Thymus (tissue), 11 donors: ENCODE measurements around the gene IFNL4. TPM values are rescaled to one million over a fixed set of nuclear protein-coding genes. Genes with fewer than 3 reads are reported as not detected.
A peak's percentile ranks its signal among the peaks of the same experiment; 100 is the strongest.
"Not testable (repeated sequence)": the region's sequence is repeated elsewhere in the genome, so short reads cannot be mapped to it uniquely, and the experiment has no call there.

ENCODE experiments used
- DNase-seq, 9 donors: peaks; one replicate each; pipeline ENCODE4 v3.0.0-alpha.2; 2013; ENCODE audit warnings: low spot score in 9 of 9, low read depth in 6 of 9, missing footprints in 1 of 9
- H3K27ac ChIP-seq, 2 donors: one replicate each; pipeline ENCODE4 v1.5.1; 2013; ENCODE audit warnings: control low read depth in 1 of 2, low read depth in 1 of 2, low read length in 1 of 2, mild to moderate bottlenecking in 1 of 2, moderate library complexity in 1 of 2
- H3K27me3 ChIP-seq, 2 donors: one replicate each; pipeline ENCODE4 v1.5.1; 2013; ENCODE audit warnings: low read length in 1 of 2; ENCODE audit not compliant: control insufficient read depth in 2 of 2, insufficient read depth in 1 of 2
- H3K36me3 ChIP-seq, 2 donors: one replicate each; pipeline ENCODE4 v1.5.1; 2013; ENCODE audit warnings: low read length in 1 of 2, mild to moderate bottlenecking in 1 of 2, moderate library complexity in 1 of 2; ENCODE audit not compliant: control insufficient read depth in 2 of 2, insufficient read depth in 2 of 2
- H3K4me1 ChIP-seq, 2 donors: one replicate each; pipeline ENCODE4 v1.5.1; 2013; ENCODE audit warnings: low read length in 2 of 2; ENCODE audit not compliant: control insufficient read depth in 2 of 2, insufficient read depth in 2 of 2
- H3K4me3 ChIP-seq, 2 donors: one replicate each; pipeline ENCODE4 v1.5.1; 2013; ENCODE audit warnings: low read length in 2 of 2, control low read depth in 1 of 2, mild to moderate bottlenecking in 1 of 2
- H3K9me3 ChIP-seq, 2 donors: one replicate each; pipeline ENCODE4 v1.5.1; 2013; ENCODE audit warnings: low read length in 1 of 2, mild to moderate bottlenecking in 1 of 2; ENCODE audit not compliant: control insufficient read depth in 2 of 2, insufficient read depth in 1 of 2
- WGBS: extraction: QIAGEN DNeasy Blood & Tissue Kit; methylation state at CpG from one replicate; pipeline ENCODE4 v1.1.7; 2013; 5-methylcytosine and 5-hydroxymethylcytosine counted together
- polyA plus RNA-seq: library from polyadenylated mRNA; stranded (reverse); fragments of 200-250 nt; gene quantifications from one replicate; pipeline ENCODE4 v1.2.3, GENCODE V29; 2013
- total RNA-seq: library from RNA; stranded (reverse); fragments of 120-200 nt; gene quantifications from one replicate; pipeline ENCODE4 v1.2.4, GENCODE V29; 2013
- donor health status: healthy.

Gene IFNL4
- total and polyA plus RNA-seq, 2 donors: 0.05 TPM; not detected in 1

DNA sequence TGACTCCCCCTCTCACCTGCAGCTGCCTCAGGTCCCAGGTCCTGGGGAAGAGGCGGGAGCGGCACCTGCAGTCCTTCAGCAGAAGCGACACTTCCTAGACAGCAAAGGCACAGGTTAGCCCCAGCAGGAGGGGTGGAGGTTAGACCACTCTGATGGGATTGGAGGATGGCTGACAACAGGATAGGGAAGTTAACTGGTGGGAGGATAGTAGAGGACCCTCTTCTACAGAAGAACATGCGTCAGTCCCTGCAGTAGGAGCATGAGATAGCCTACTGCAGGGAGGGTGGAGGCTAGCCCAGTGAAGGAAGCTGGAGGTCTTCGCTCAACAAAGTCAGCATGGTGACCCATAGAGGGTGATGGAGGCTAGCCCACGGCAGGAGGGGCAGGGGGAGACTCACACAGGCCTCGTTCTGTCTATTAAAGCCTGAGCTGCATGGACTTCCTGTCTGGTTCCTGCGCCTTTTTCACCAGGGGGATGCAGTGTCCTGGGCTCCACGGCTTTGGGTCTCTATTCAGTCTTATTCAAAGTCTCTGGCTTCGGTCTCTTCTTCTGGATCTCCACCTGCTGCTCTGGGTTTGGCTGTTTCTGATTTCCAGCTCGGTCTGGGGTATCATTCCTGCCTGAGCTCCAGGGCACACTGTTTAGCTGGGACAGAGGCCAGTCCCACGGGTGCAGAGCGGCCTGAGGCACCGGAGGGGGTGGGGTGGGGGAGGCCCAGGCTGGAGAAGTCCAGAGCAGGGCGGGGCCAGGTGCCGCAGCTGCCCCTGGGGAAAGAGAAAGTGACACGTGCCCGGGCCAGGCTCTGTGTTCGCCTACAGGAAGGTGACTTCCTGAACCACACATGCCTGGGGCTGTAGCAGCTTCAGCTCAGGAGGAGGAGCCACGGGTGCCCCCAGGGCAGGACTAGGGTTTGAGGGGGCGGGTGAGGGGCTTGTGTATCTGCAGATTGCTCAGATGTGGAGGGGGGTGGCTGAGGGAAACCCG, 11.2 kb downstream of the IFNL4 start:
- WGBS: 39% methylated on average over 22 of the region's 22 CpGs
- H3K27ac ChIP-seq: no peak overlapping the region
- peak overlapping the region in 1 of 2 donors; percentile 26 for H3K4me3 ChIP-seq
- peak in 4 of 9 donors; percentile 11 to 47 (median 24) for DNase-seq
- H3K36me3 ChIP-seq: no peaks in the 10 kb centered on the region
- H3K27me3 ChIP-seq: peaks cover 0 to 4% of the 10 kb centered on the region in 2 donors
- no peaks in the 10 kb centered on the region for H3K9me3 ChIP-seq
- peaks cover 5 to 7% of the 10 kb centered on the region in 2 donors for H3K4me1 ChIP-seq

DNA sequence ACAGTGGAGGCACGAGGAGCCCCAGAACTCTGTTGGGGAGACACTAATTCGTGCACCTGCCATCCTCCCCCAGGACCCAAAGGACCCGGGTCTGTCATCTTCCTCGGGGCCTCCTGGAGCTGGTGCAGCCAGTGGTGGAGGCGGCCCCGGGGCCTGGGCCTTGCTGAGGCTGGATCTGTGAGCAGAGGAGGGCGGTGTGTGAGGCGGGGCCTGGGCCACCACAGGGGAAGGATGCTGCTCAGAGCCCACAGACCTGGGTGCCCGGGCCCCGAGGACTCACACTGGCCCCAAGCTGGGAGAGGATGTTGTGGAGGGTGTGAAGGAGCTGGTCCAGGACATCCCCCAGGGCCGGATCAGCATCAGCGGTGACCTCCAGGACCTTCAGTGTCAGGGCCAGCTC, 12.1 kb downstream of the IFNL4 start:
- Histone ChIP-seq H3K9me3 (no peaks in the 10 kb centered on the region), H3K27ac (no peak overlapping the region), H3K4me1 (peaks cover 5 to 7% of the 10 kb centered on the region in 2 donors), H3K27me3 (peaks cover 0 to 4% of the 10 kb centered on the region in 2 donors), H3K4me3 (no peak overlapping the region), H3K36me3 (no peaks in the 10 kb centered on the region)
- no peak for DNase-seq
- WGBS: 82% methylated on average over 12 of the region's 12 CpGs

DNA sequence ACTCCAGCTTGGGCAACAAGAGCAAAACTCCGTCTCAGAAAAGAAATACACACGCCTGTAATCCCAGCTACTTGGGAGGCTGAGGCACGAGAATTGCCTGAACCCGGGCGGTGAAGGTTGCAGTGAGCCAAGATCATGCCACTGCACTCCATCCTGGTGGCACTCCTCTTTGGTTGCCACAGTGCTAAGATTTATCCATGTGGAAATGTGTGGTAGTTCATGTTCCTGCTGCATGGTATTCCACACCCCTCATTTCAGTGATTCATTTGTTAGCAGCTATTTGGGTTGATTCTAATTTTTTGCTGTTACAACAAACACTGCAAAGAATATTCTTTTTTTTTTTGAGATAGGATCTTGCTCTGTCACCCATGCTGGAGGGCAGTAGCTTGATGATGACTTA, 15.9 kb downstream of the IFNL4 start:
- Histone ChIP-seq H3K9me3 (no peaks in the 10 kb centered on the region), H3K36me3 (no peaks in the 10 kb centered on the region), H3K4me1 (peaks cover under 1 to 2% of the 10 kb centered on the region in 2 donors), H3K4me3 (no peak overlapping the region), H3K27ac (no peak overlapping the region), H3K27me3 (peaks cover 0 to 4% of the 10 kb centered on the region in 2 donors)
- no peak for DNase-seq
- WGBS: 97% methylated on average over 5 of the region's 5 CpGs

DNA sequence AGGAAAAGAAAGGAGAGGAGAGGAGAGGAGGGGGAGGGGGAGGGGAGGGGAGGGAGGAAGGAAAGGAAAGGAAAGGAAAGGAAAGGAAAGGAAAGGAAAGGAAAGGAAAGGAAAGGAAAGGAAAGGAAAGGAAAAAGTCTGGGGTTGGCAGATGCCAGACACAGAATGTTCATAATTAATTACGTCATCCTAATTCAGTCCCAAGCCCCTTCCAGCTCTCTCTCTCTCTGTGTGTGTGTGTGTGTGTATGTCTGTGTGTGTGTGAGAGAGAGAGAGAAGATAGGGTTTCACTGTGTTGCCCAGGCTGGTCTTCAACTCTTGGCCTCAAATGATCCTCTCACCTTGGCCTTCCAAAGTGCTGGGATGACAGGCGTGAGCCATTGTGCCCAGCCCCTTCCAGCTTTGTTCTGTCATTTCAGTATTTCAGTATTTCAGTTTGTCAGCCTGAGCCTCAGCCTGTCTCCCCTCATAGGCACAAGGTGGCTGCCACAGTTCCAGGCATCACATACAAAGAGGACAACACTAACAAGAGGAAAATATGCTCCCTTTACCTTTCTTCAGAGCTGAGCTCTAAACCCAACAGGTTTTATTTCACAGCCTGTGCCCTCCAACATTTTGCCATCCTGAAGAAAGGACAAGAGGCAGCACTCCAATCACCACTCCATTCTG, 18.4 kb downstream of the IFNL4 start:
- no peaks in the 10 kb centered on the region for H3K9me3 ChIP-seq
- H3K27ac ChIP-seq: no peak overlapping the region
- DNase-seq: no peak
- H3K36me3 ChIP-seq: no peaks in the 10 kb centered on the region
- WGBS: 99% methylated on average over 2 of the region's 2 CpGs
- H3K27me3 ChIP-seq: peaks cover 0 to 2% of the 10 kb centered on the region in 2 donors
- no peaks in the 10 kb centered on the region for H3K4me1 ChIP-seq
- no peak overlapping the region for H3K4me3 ChIP-seq

DNA sequence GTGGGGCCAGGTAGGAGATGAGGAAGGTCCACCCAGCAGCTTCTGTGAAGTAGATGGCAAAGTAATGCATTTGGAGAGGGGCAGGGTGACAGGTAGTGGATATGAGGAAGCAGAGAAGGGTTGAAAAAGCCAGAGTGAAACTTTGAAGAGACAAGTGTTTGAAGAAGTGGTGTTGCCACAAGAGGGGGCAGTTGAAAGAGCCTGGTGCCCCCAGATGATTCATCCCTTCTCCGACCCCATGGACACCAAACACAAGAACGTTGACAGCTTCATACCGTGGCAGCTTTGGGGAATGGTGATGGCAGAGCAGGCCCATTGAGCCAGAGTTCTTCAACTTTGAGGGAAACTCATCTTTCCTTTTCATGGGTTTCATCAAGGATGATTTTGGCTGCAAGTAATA, 23.7 kb downstream of the IFNL4 start:
- peaks cover 0 to 4% of the 10 kb centered on the region in 2 donors for H3K27me3 ChIP-seq
- no peak for DNase-seq
- H3K4me3 ChIP-seq: no peak overlapping the region
- no peaks in the 10 kb centered on the region for H3K9me3 ChIP-seq
- 32% methylated on average over 3 of the region's 3 CpGs for WGBS
- H3K36me3 ChIP-seq: no peaks in the 10 kb centered on the region
- H3K27ac ChIP-seq: no peak overlapping the region
- no peaks in the 10 kb centered on the region for H3K4me1 ChIP-seq

DNA sequence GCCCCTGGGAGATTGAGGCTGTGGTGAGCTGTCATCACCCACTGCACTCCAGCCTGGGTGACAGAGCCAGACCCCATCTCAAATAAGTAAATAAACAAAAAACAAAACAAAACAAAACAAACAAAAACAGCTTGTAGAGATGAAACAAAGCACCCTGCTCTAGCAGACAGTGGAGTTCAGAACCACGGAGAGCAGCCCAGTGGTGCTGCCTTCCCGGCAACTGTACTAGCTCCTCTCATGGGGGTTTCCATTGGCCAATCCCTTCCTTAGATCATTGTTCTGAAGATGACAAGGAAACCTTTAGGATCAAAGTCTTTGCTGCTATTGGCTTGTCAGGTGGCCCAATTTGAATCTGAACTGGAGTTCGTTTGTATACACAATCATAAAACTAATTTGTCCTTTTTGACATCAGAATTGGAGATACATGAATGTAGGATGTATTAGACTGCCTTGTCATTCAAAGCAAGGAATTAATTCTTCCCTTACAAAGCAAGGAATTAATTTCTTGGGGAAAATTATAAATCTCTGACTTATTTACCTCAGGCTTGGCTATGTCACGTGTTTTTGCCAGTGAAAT, 24.9 kb downstream of the IFNL4 start:
- 26% methylated on average over 4 of the region's 4 CpGs for WGBS

DNA sequence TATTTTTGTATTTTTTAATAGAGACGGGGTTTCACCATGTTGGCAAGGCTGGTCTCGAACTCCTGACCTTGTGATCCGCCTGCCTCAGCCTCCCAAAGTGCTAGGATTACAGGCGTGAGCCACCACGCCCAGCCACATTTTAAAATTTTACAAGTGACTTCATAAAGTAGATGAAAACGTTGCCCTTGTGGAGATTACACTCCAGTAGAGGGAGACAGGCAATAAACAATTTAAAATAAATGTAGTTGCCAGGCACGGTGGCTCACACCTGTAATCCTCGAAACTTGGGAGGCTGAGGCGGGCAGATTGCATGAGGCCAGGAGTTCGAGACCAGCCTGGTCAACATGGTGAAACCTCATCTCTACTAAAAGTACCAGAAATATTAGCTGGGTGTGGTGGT, 29.5 kb downstream of the IFNL4 start:
- not testable (repeated sequence) for H3K27me3 ChIP-seq, H3K4me3 ChIP-seq, H3K36me3 ChIP-seq, H3K4me1 ChIP-seq, H3K9me3 ChIP-seq, DNase-seq, H3K27ac ChIP-seq
- WGBS: 74% methylated on average over 10 of the region's 10 CpGs

More for the DNA sequence above, 24.9 kb downstream of the IFNL4 start:
- H3K4me1 ChIP-seq: no peaks in the 10 kb centered on the region
- H3K4me3 ChIP-seq: no peak overlapping the region
- no peaks in the 10 kb centered on the region for H3K36me3 ChIP-seq
- H3K27ac ChIP-seq: no peak overlapping the region
- DNase-seq: peak in 4 of 9 donors; percentile 9 to 40 (median 11)
- peaks cover 0 to 4% of the 10 kb centered on the region in 2 donors for H3K27me3 ChIP-seq
- no peaks in the 10 kb centered on the region for H3K9me3 ChIP-seq

DNA sequence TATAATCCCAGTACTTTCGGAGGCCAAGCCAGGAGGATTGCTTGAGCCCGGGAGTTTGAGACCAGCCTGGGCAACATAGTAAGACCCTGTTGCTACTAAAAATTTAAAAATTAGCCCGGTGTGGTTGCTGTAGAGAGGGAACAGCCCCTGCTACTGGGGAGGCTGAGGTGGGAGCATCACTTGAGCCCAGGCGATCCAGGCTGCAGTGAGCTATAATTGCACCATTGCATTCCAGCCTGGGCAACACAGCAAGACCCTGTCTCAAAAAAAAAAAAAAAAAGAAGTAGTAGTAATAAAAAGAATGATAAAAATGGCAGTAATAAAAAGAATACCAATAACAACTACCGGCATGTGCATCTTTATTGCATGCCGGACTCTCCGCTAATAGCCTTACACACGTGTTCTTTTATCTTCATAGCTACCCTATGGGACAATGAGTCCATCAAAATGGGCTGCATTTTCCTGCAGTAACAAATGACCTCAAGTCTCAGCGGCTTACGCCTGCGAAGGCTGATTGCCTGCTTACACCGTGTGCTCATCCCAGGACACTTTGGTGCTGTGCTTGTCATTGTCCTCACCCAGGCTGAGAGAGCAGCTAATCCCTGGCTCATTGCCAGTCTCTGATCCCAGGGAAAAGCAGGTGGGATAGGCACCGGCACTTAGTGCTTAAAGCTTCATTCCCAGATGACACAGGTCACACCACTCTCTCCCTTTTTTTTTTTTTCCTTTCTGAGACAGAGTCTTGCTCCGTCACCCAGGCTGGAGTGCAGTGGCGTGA, 30.2 kb downstream of the IFNL4 start:
- no peak for DNase-seq

More for the DNA sequence above, 30.2 kb downstream of the IFNL4 start:
- no peaks in the 10 kb centered on the region for H3K36me3 ChIP-seq
- H3K4me1 ChIP-seq: no peaks in the 10 kb centered on the region
- H3K4me3 ChIP-seq: no peak overlapping the region
- H3K27me3 ChIP-seq: peaks cover 0 to 2% of the 10 kb centered on the region in 2 donors
- H3K27ac ChIP-seq: no peak overlapping the region
- 94% methylated on average over 15 of the region's 15 CpGs for WGBS
- no peaks in the 10 kb centered on the region for H3K9me3 ChIP-seq
